ENCODE data around the gene UTP11. TPM values are rescaled to one million over a fixed set of nuclear protein-coding genes. Genes with fewer than 3 reads are reported as not detected.

Gene UTP11
- total and polyA plus RNA-seq, 2 donors (not counting 3 experiments of a cell fraction or from before 2014, with no cell fraction given), result 20.1 to 54.1 TPM

GRCh38 chr1:38051079-38051543 is 38.6 kb downstream of the UTP11 start:
- H2AFZ ChIP-seq (ENCODE audit: low read depth, low read length), result no peak overlapping the region
- BruUV-seq (replicated peaks), result no TSS peak
- ChIA-PET POLR2A (no interaction called here), CTCF (interaction anchor here (0.5 to 1.4 kb wide), 2 partner anchors 243 to 784 kb away, joined by 3 read pairs; partner anchors contain the start of genes C1orf122 and YRDC)
- DNase-seq (ENCODE audit: low read depth, low spot score) (no peak), FAIRE-seq (no peak)
- no peak for TF ChIP-seq MAX (IDR thresholded peaks at IDR 0.05; ENCODE audit: insufficient read depth, insufficient read length)
- no peak for TF ChIP-seq FOS (IDR thresholded peaks at IDR 0.05; ENCODE audit: borderline replicate concordance, insufficient read depth, low read length)
- TF ChIP-seq EZH2 (IDR thresholded peaks at IDR 0.05; ENCODE audit: borderline replicate concordance, low read depth, low read length, severe bottlenecking), result no peak
- TF ChIP-seq POLR2AphosphoS5 (IDR thresholded peaks at IDR 0.05; ENCODE audit: insufficient read depth, low read depth, low read length), result no peak
- no peak for TF ChIP-seq JUN (IDR thresholded peaks at IDR 0.05; ENCODE audit: borderline replicate concordance, insufficient read depth, insufficient read length, low read depth)
- no peak for TF ChIP-seq CTCF (IDR thresholded peaks at IDR 0.05; ENCODE audit: extremely low read depth in 1 of 2, insufficient read depth in 1 of 2, low read depth in 1 of 2, low read length in 2 of 2)
- TF ChIP-seq POLR2A (IDR thresholded peaks at IDR 0.05; ENCODE audit: low read depth, low read length), result no peak
- TF ChIP-seq MYC (IDR thresholded peaks at IDR 0.05; ENCODE audit: low read depth, low read length), result no peak
- TF ChIP-seq GATA2 (IDR thresholded peaks at IDR 0.05; ENCODE audit: insufficient read depth, insufficient read length, low read depth, low read length), result no peak
- H3K9me3 ChIP-seq (replicated peaks; ENCODE audit: control insufficient read depth, insufficient read depth, low read length), result no peaks in the 10 kb centered on the region
- H3K9ac ChIP-seq (replicated peaks; ENCODE audit: extremely low read depth, insufficient read depth, low read length), result no peak overlapping the region
- peaks cover 4% of the 10 kb centered on the region for H3K4me1 ChIP-seq (ENCODE audit: control insufficient read depth, extremely low read depth, insufficient read depth, low read length)
- no peaks in the 10 kb centered on the region for H3K9me1 ChIP-seq (replicated peaks; ENCODE audit: control insufficient read depth, extremely low read depth, insufficient read depth, low read length)
- no peak overlapping the region for H3K4me2 ChIP-seq (ENCODE audit: insufficient read depth, low read length)
- H3K27me3 ChIP-seq (ENCODE audit: control insufficient read depth in 2 of 2, insufficient read depth in 2 of 2, low read length in 2 of 2), result peaks cover 12 to 20% of the 10 kb centered on the region in 2 experiments
- dilution Hi-C loops (cut with MboI; ENCODE audit: extremely low pct_ligation_motif_present, low sequenced_read_pairs) (no loop called here), intact Hi-C loops (cut with micrococcal nuclease) (no loop called here)
- no peak overlapping the region for H3K4me3 ChIP-seq (replicated peaks in 1 of 3; ENCODE audit: insufficient read depth in 1 of 3, low read depth in 1 of 3, low read length in 3 of 3)
- H4K20me1 ChIP-seq (replicated peaks; ENCODE audit: control insufficient read depth, extremely low read depth, insufficient read depth, low read length), result no peaks in the 10 kb centered on the region
- H3K79me2 ChIP-seq (ENCODE audit: control insufficient read depth, insufficient read depth, low read length), result no peaks in the 10 kb centered on the region
- no peaks in the 10 kb centered on the region for H3K36me3 ChIP-seq (ENCODE audit: control insufficient read depth in 2 of 2, extremely low read depth in 1 of 2, insufficient read depth in 2 of 2, low read length in 2 of 2)
- H3K27ac ChIP-seq (ENCODE audit: insufficient read depth, low read depth, low read length), result no peak overlapping the region
